GM12892 (cell line): ENCODE measurements around the gene COL5A1.

Source experiments
- POLR2A ChIP-seq: IDR thresholded peaks from 2 replicates; pipeline ENCODE4 v1.6.1; 2011; ENCODE audit warnings: low read depth, low read length, control low read depth
- TAF1 ChIP-seq: IDR thresholded peaks from 2 replicates; pipeline ENCODE4 v1.6.1; 2011; ENCODE audit warnings: low read depth, mild to moderate bottlenecking, control low read depth, low read length, borderline replicate concordance

GRCh38 chr9:134637241-134637640, 4.4 kb upstream of the COL5A1 start:
- TF ChIP-seq TAF1 (no peak), POLR2A (no peak)
